Posterior vena cava (tissue), 2 donors: Measurements from ENCODE around the gene CD300E. TPM values are rescaled to one million over a fixed set of nuclear protein-coding genes. Genes with fewer than 3 reads are reported as not detected.
"Not testable (repeated sequence)": the region's sequence is repeated elsewhere in the genome, so short reads cannot be mapped to it uniquely, and the experiment has no call there.

Experiments used
- DNase-seq: peaks from one replicate; pipeline ENCODE4 v3.0.0-alpha.2; 2020; ENCODE audit warnings: low spot score
- intact Hi-C, 2 donors: fragments of 100-400 bp; cut with DNase I; formaldehyde crosslinking; loops; one replicate each; pipeline versions ENCODE4 v1.14.1 to v1.14.2; 2022 to 2023
- total RNA-seq, 2 donors: library from RNA; stranded (reverse); fragmentation: NEBNext Ultra II Directional; extraction: Animal tissue kit (Norgen Biotek cat#: 25700); gene quantifications; one replicate each; pipeline ENCODE4 v1.2.1, GENCODE V29; 2021
- donor health status: DM: yes; HTN: yes; CAD: no.
- donor health status: DM: yes; HTN: yes; CAD: no.

CD300E gene
- total RNA-seq, 2 donors from 2014 or later, result 1.4 to 3.3 TPM

DNA sequence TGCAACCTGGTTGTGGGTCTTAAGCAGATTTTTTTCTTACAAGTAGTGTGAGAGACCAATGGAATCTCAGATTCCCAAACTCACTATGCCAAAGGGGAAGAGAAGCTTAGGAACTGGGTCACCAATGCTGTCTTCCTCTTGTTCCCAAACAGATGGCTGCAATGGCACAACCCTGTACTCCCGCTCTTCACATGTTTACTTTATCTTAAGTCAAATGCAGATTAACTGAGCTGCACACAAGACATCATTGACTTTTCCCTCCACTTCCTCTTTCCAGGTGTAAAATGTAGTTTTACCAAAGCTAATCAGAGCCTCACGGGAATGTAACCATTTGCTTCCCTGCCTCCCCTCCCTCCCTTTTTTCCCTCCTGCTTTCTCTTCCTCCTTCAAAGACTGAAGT lies 14.4 kb upstream of the CD300E start:
- no peak for DNase-seq
- intact Hi-C loops, result no loop called here

DNA sequence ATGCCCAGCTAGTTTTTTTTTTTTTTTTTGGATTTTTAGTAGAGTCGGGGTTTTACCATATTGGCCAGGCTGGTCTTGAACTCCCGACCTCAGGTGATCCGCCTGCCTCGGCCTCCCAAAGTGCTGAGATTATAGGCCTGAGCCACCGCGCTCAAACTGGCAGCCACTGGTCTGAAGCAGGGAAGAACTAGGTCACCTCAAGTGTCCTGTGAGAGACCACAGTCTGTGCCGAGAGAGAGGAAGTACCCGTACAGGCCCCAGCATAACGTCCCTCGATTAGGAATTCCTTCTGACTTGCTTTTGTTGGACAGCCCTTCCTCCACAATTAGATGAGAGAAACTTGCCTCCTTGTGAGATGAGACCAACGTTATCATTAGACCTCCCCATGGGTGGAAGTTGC lies 13.7 kb upstream of the CD300E start:
- no peak for DNase-seq
- intact Hi-C loops, result no loop called here

DNA sequence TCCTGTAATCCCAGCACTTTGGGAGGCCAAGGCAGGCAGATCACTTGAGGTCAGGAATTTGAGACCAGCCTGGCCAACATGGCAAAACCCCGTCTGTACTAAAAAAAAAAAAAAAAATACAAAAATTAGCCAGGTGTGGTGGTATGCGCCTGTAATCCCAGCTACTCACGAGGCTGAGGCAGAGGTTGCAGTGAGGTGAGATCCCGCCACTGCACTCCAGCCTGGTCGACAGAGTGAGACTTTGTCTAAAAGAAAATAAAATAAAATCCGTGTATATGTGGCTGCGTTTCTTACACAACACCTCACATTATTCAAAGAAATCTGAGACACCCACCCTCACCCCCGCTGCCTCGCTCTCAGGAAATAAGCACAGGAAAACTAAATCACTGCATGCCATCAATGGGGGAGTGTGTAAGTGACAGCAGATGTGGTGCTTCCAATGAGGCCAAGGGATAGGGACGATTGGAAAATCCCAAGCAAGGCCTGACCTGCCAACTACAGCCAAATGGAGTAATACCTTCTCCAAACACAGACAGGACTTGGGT lies 13.1 kb upstream of the CD300E start:
- intact Hi-C loops, result not testable (repeated sequence)

DNA sequence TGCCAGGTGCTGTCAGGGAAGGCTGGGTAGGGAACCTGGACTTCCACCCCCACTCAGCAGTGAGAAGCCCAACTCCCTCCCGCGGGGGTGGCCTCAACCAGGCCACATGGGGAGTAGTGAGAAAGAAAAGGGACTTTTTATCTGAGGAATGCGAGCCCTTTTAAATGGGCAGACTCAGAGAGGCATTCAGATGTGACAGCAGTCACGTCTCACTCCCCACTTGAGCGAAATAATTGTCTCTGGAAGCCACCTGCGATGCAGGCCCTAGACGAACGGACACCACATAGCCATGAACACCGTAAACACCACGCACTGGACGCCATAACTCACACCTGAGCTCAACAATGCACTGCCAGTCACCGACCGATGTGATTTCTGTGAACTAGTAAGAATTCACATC lies 11.9 kb upstream of the CD300E start:
- intact Hi-C loops, result no loop called here
- DNase-seq, result peak; percentile 44

More for the DNA sequence above, 13.1 kb upstream of the CD300E start:
- not testable (repeated sequence) for DNase-seq

DNA sequence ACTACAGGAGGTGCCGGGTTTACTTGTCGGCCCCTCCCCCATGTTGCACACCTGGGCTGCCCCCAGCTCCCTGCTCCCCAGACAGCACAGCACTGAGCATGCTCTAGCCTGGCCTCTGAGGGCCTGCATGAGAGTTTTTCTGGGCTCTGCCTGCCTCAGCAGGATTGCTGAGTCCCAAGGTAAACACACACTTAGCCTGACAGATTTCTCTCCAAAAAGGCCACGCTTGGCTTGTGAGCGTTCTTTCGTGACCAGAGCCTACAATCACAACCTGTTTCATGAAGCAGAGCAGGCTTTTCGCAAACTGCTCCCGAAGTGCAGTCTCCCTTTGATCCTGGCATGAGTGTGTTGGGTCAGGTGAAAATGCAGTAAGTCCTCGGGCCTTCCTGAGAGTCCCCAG lies 9.8 kb upstream of the CD300E start:
- peak; percentile 41 for DNase-seq
- intact Hi-C loops, result no loop called here

DNA sequence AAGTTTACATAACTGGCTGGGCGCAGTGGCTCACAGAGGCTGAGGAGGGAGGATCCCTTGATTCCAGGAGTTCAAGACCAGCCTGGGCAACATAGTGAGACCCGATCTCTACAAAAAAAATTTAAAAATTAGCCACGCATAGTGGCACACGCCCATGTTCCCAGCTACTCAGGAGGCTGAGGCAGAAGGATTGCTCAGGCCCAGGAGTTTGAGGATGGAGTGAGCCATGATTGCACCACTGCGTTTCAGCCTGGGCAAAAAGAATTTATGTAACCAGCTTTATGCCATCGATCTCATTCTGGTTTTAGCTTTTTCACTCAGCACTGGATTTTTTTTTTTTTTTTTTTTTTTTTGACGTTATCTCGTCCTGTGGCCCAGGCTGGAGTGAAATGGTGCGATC lies 9.1 kb upstream of the CD300E start:
- DNase-seq, result no peak
- intact Hi-C loops, result no loop called here

DNA sequence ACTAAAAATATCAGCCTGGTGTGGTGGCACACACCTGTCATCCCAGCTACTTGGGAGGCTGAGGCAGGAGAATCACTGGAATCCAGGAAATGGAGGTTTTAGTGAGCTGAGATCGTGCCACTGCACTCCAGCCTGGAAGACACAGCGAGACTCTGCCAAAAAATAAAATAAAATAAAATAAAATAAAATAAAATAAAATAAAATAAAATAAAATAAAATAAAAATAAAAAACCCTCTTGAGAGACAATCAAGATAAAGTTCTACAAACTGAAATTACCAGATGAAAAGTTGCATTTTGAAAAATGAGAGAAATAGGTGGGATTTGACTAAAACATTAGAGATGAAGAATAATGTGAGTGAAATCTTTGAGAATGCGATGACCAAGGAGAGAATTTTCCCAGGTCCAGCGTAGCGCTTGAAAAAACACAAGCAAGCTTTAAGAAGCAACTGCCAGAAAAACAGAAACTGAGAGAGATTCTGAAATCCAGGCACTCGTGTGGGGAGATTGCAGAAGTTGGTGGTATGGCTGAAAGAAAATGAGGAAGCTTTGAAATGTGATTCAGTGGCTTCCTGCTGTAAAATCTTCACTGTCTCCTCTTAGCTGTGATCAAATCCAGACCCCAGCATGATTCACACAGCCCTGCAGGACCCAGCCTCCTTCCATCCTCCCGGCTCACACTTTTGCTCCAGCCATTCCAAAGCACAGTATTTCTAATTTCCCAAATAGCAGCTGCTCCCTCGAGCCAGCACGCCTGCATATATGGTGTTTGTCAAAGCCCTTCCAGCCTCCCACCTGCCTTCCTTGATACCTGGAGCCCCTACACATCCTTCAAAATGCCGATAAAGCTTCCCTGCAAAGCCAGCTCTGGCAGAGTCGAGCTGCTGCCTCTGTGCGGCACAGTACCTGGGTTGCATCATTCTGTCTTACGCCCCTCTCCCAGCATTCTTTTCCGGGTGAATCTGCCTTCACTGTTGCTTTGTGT lies 8.2 kb upstream of the CD300E start:
- intact Hi-C loops, result no loop called here

DNA sequence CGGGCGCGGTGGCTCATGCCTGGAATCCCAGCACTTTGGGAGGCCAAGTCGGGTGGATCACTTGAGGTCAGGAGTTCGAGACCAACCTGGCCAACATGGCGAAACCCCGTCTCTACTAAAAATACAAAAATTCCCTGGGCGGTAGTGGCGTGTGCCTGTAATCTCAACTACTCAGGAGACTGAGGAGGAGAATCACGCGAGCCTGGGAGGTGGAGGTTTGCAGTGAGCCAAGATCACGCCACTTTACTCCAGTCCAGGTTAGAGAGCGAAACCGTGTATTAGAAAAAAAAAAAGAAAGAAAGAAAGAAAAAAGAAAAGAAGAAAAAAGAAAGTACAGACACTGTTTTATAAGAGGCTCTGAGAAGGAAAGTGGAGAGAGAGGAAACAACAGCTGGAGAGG lies 6.7 kb upstream of the CD300E start:
- DNase-seq, intact Hi-C loops: not testable (repeated sequence)

More for the DNA sequence above, 8.2 kb upstream of the CD300E start:
- DNase-seq, result no peak

DNA sequence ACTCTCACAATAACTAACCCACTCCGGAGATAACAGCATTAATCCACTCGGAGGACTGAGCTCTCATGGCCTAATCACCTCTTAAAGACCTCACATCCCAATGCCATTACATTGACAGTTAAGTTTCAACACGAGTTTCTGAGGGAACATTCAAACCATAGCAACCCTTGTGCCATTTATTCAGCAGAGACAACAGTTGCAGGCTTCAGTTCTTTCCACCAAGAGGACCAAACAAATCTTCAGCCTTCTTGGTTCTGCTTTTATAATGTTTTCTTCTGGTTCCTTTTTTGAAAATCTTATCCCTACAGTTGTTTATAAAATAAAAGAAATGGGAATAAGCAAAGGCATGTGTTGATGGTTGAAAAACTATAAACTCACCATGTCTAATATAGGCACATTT lies 2.1 kb upstream of the CD300E start:
- intact Hi-C loops, result no loop called here
- no peak for DNase-seq

DNA sequence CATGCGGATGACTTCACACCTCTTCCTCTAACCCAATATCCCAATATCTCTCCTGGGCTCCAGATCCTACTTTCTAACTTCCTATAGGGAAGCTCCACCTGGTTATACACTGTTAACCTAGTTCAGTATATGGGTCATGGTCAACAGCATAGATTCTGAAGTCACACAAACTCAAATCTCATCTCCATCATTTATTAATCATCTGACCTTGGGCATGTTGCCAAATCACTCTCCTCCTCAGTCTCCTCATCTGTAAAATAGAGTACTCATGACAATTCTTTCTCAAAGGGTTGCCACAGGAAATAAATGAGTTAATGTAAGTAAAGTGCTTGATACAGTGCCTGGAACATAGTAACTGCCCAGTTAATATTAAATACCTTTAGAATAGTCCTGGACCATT lies 593 bp upstream of the CD300E start:
- no peak for DNase-seq
- intact Hi-C loops, result no loop called here

DNA sequence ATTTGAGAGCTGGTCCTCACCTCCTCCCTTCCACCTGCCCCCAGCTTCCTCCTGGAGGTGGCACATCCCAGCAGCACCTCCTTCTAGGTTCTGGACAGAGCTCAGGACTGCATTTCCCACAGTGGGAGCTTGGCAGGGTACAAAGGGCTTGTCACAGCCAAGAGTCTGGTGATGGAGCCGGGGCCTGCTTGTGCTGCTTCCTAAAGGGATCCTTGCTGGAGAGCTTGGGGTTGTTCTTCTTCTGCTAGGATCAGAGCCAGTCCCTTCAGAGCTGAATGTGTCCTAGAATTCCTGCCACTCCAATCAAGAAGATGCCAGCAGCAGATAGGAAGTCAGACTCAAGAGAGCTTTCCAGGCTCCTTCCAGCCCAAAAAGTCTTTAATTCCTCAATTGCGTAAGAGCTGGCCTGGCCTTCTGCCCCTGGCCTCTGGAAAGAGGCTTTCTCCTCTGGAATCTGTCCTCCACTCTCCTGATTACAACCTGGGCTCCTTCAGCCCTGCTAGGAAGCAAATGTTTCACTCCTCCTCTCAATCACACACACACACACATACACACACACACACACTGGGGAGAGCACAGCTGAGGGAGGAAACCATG lies 4.4 kb downstream of the CD300E start:
- intact Hi-C loops, result no loop called here
- peak; percentile 88 for DNase-seq

DNA sequence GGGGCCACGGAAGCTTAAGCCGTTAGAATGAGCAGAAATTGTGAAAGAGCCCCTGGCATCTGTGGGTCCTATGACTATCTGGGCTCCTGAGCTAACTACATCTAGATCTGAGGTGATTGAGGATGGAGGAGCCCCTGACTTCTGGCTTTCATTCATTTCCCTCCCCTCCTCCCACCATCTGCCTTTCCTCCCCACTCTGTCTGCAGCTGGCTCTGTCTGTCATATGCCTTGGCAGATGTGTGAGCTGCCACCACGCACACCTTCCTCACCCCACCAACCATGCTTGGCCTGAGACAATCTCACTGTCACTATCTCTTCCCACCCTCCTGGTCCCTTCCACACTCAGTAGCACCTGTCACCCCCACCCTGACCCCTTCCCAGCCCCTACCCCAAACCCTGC lies 5.1 kb downstream of the CD300E start:
- DNase-seq, result no peak
- intact Hi-C loops, result no loop called here

DNA sequence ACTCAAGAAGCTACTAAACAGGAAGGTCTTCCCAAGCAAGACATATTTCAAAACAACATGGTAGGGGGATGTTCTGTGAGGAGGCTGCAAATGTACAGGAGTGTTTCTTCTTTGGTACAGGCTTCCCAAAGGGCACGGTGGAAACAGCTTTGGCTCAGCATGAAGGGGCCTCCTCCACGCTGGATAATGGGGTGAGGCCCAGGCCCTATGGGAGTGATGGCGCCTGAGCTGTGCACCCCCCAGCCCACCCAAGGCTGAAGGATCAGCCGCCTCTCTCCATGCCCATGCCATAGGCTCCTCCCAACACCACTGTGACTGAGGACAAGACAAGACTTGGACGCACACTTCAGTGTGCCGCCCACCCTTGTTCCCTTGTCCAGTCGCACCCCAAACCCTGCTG lies 6.8 kb downstream of the CD300E start:
- DNase-seq, result no peak
- intact Hi-C loops, result no loop called here

DNA sequence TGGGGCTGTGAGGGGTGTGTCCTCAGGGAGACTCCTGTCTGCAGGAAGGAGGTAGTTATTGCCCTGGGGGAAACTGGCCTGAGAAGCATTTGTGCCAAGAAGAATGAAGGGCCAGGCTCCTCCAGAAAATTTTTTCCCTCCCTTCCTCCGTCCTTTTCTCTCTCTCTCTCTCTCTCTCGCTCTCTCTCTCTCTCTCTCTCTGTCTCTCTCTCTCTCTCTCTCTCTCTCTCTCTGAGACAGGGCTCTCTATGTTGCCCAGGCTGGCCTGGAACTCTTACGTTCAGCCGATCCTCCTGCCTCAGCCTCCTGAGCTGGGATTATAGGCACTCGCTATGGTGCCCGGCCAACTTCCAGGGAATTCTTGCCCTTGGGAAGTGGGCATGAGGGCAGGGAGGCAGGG lies 11.5 kb downstream of the CD300E start:
- intact Hi-C loops, result no loop called here
- DNase-seq, result no peak

DNA sequence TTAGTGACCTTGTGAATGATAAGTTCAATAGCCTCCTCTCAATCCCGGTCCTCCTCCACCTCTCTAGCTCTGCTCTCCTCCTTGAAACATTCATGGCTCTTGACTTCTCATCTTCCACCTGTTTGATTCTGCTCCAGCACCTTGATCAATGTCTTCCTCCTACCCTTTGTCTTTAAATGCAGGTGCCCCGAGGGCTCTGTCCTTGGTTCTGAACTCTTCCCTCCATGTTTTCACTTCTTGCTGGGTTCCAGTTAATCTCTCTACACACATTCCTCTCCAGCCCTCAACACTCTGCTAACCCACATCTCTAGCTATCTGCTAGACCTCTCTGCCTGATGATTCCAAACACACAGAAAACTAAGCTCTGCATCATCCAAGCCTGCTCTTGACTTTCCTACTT lies 13.4 kb downstream of the CD300E start:
- DNase-seq, result no peak
- intact Hi-C loops, result no loop called here

DNA sequence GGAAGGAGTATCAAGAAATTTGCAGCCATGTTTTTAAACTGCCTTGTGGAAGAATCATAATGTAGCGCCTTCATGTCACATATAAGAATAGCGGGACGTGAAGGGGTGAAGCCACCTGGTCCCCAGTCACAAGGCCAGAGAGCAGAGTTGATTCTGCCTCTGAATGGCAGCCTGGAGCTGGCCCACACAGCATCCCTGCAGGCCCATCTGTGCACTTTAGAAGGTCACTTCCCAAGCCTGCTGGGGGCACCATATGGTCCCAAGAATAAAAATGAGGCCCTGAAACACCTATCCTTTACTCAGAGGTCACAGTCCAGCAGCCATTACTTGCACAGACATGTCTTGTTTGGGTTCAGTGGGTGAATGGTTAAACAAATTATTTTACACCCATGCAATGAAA lies 15.0 kb downstream of the CD300E start:
- intact Hi-C loops, result no loop called here
- no peak for DNase-seq

DNA sequence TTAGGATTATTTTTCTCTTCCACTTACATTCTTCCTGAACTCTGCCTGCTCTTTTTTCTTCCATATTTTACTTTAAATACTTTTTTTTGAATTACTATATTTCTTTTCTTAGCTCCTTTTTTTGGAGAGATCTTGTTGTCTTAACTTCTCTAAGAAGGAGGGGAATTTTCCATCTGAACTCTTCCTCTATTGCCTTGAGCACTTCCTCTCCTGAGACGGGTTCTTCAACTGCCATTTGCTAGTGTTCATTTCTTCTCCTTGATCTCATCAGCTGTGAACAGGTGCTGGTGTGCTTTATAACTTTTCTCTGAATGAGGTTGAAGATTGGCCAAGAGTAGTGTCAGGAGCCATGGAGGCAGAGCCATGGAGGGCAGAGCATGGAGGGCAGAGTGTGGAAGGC lies 16.3 kb downstream of the CD300E start:
- DNase-seq, result no peak
- intact Hi-C loops, result no loop called here

DNA sequence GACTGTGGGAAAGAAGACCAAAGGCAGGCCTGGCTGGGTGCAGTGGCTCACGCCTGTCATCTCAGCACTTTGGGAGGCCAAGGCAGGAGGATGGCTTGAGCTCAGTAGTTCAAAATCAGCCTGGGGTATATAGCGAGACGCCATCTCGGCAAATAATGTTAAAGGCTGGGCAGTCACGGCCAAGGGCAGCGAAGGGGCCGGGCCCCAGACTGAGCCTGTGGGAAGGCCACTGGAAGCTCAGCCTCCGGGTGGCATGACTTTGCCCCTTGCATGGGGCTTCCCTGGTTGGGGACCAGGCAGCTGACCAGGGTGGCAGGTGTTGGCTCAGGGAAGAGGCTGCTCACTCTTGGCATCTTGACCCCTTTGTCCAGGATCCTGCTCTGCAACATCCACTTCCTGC lies 17.5 kb downstream of the CD300E start:
- peak; percentile 52 for DNase-seq
- intact Hi-C loops, result no loop called here

DNA sequence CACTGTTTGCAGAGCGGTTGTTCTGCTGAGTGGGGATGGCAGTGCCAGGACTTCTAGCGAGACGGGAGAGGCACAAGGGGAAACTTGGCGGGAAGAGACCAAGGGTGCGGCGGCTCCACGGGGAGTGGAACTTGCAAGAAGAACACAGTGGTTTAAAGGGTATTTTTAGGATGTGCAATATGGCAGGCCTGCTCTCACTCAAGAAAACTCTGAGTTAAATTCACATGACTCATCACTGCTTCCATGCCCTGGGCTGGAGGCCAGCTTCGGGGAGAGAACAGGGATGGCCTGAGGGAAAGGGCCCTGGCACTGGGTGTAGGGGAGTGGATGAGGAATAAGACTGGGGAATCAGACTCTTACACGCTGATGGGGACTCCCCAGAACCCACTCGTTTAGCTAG lies 18.2 kb downstream of the CD300E start:
- intact Hi-C loops, result no loop called here
- peak; percentile 92 for DNase-seq

DNA sequence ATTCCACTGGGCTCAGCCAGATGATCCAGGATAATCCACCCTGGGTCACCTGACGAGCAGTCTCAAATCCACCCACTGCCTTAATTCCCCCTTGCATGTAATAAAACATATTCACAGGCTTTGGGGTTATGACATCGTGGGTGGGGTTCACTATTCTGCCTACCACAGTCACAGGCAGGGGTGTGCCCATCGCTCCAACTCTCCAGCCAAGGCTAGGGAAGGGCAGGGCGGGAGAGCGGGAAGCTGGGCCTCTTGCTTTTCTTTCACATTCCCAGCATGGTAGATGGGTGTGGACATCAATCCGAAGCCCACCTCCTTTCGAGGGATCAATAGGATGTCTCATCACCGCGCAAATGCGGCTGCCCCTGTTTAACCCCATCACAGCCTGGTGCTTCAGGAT lies 18.8 kb downstream of the CD300E start:
- intact Hi-C loops, result no loop called here

DNA sequence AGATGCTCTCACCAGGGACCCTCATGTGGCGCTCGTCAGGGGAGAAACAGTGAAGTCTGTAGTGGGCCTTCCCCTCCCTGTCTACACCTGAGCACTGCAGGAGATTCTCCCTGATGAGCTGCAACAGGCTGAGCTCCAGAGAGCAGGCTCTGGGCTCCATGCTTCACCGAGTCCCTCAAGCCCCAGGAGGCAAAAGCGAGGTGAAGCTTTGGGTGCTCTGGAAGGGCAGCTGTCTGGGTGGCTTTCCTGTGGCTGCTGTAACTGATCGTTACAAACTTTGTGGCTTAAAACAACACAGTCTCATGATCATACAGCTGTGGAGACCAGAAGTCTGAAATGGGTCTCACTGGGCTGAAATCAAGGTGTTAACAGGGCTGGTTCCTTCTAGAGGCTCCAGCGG lies 19.3 kb downstream of the CD300E start:
- intact Hi-C loops, result no loop called here
- no peak for DNase-seq

More for the DNA sequence above, 18.8 kb downstream of the CD300E start:
- peak; percentile 66 for DNase-seq
